Endothelial cell of hepatic sinusoid (primary cell): ENCODE measurements around the gene LRRC8A.
"Not testable (repeated sequence)": the region's sequence is repeated elsewhere in the genome, so short reads cannot be mapped to it uniquely, and the experiment has no call there.

Experiments used
- in situ Hi-C: cut with HindIII; loops from 2 replicates; pipeline ENCODE4 v1.10.0; 2017; ENCODE audit warnings: low sequenced_read_pairs

Gene LRRC8A

DNA sequence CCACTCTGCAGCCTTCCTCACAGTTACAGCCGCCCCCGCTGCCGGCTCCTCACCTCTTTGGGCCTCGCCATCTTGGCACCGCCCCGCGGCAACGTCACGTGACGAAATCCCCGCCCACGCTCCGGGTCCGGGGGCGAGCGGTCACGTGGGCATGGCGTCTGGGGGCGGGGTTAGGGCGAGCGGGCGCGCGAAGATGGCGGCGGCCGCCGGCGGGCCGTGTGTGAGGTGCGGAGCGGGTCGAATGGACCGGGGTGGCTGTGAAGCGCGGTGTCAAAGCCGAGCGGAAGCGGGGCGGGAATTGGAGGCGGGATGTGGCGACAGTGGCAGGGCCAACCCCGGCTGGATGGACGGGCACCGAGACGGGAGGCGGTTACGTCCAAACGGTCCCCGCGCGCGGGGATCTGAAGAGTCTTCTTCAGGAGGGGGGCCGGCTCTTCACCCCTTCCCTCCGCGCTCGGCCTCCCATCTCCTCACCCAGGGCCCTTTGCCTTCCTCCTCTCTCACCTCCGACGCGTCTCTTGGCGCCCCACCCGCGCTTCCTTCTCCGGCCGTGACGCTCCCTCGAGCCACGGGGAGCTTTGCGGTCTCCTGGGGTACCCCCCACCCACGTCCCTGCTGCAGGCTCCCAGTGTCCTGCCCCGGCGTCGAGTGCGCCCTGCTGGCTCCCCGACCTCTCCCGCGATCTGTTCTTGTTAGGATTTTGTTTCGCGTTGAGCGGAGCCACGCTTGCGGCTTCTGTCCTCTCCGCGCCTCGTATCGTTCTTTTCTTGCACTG, 65.8 kb downstream of the LRRC8A start, which contains the start of the genes DOLK and NUP188:
Gene DOLK (minus strand): TSS at position 77 of the 775 bp plus-strand sequence. CDS start 300 bp downstream, outside the sequence.
Gene NUP188 (plus strand): TSS at position 173 of the 775 bp plus-strand sequence. CDS start 21 bp downstream, at position 194.
- in situ Hi-C loops = no loop called here

- in situ Hi-C loops = not testable (repeated sequence)
Measured at GRCh38 chr9:128961403-128961802, 79.5 kb downstream of the LRRC8A start.
